ENCODE results near the gene DOCK2.

DNA sequence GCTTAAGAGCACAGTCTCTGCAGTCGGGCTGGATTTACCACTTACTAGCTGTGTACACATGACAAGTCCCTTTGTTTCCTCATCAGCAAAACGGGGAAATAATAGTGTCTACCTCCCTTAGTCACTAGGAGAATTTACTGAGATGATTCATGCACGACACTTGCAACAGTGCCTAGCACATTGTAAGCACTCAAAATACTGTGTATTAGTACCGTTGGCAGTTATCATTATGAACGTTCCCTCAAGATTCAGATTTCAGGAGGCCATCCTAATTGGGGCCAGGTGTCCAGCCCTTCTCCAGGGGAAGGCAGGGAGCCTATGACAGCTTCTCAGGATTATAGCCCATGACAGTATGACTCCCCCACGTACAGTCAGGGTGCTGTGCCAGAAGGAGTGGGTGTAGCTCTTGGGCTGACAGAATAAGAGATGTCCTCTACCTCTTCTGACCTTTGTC is 164.3 kb downstream of the DOCK2 start:
- TF ChIP-seq FOSB (CRISPR knock-in tag; IDR thresholded peaks at IDR 0.05) = no peak
- TF ChIP-seq RFX5 (IDR thresholded peaks at IDR 0.05) = no peak
- no peak for TF ChIP-seq HDAC2 (IDR thresholded peaks at IDR 0.05)
- no peak for TF ChIP-seq CHD4 (IDR thresholded peaks at IDR 0.05; ENCODE audit: borderline replicate concordance)
- TF ChIP-seq, protein P1, sequence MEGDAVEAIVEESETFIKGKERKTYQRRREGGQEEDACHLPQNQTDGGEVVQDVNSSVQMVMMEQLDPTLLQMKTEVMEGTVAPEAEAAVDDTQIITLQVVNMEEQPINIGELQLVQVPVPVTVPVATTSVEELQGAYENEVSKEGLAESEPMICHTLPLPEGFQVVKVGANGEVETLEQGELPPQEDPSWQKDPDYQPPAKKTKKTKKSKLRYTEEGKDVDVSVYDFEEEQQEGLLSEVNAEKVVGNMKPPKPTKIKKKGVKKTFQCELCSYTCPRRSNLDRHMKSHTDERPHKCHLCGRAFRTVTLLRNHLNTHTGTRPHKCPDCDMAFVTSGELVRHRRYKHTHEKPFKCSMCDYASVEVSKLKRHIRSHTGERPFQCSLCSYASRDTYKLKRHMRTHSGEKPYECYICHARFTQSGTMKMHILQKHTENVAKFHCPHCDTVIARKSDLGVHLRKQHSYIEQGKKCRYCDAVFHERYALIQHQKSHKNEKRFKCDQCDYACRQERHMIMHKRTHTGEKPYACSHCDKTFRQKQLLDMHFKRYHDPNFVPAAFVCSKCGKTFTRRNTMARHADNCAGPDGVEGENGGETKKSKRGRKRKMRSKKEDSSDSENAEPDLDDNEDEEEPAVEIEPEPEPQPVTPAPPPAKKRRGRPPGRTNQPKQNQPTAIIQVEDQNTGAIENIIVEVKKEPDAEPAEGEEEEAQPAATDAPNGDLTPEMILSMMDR (IDR thresholded peaks at IDR 0.05) = no peak
- no peak for TF ChIP-seq KDM1A (IDR thresholded peaks at IDR 0.05; ENCODE audit: low read depth)

All from A549 (cell line).